OCI-LY7 (cell line): ENCODE results near the gene SYTL3. TPM values are rescaled to one million over a fixed set of nuclear protein-coding genes. Genes with fewer than 3 reads are reported as not detected.

Source experiments
- BruUV-seq: library from RNA; stranded (reverse); fragments of 400-500 nt; replicated peaks from 2 replicates; lab custom pipeline; 2021; lab: Mats Ljungman, UMichigan
- CTCF ChIA-PET: fragments of 300-600 bp; sonication (Branson Sonifier 250); formaldehyde crosslinking; loops from one replicate; lab custom pipeline; 2022; ENCODE audit warnings: antibody characterized with exemption; ENCODE audit not compliant: unreplicated experiment; lab: Charles Lee
- POLR2A ChIA-PET: fragments of 300-600 bp; sonication (Branson Sonifier 250); formaldehyde crosslinking; loops from one replicate; lab custom pipeline; 2022; ENCODE audit warnings: antibody characterized with exemption; lab: Charles Lee
- DNase-seq: peaks from one replicate; pipeline ENCODE4 v3.0.0-alpha.2; 2015; ENCODE audit warnings: low spot score
- H2AFZ ChIP-seq: fragments of 200-600 bp; sonication (generic), shearing (Covaris generic); 2 replicates; pipeline ENCODE4 v1.6.1; 2014; ENCODE audit warnings: mild to moderate bottlenecking, antibody characterized with exemption, low read length, moderate library complexity
- H3K27ac ChIP-seq: fragments of 200-600 bp; sonication (generic); 2 replicates; pipeline ENCODE4 v1.5.1; 2014; ENCODE audit warnings: mixed run types, low read depth, mild to moderate bottlenecking, moderate library complexity, low read length, inconsistent platforms; ENCODE audit not compliant: poor library complexity, severe bottlenecking
- H3K36me3 ChIP-seq: fragments of 200-600 bp; sonication (generic); 2 replicates; pipeline ENCODE4 v1.6.1; 2014; ENCODE audit warnings: mild to moderate bottlenecking, antibody characterized with exemption, low read length, moderate library complexity, mixed read lengths; ENCODE audit not compliant: insufficient read depth
- H3K4me1 ChIP-seq: fragments of 200-600 bp; sonication (generic); 2 replicates; pipeline ENCODE4 v1.5.1; 2014; ENCODE audit warnings: mild to moderate bottlenecking, low read length; ENCODE audit not compliant: insufficient read depth, poor library complexity, severe bottlenecking
- H3K4me2 ChIP-seq: fragments of 200-600 bp; sonication (generic); 2 replicates; pipeline ENCODE4 v1.6.1; 2014; ENCODE audit warnings: mild to moderate bottlenecking, low read length
- H3K4me3 ChIP-seq: fragments of 200-600 bp; sonication (generic); 2 replicates; pipeline ENCODE4 v1.5.1; 2014; ENCODE audit warnings: mild to moderate bottlenecking, low read depth, low read length; ENCODE audit not compliant: poor library complexity, severe bottlenecking
- H3K79me2 ChIP-seq: fragments of 200-600 bp; sonication (generic); 2 replicates; pipeline ENCODE4 v1.6.1; 2016; ENCODE audit warnings: low read depth, mild to moderate bottlenecking, low read length, moderate library complexity, mixed read lengths; ENCODE audit not compliant: insufficient read depth
- H3K9me2 ChIP-seq: fragments of 200-600 bp; sonication (generic); 2 replicates; pipeline ENCODE4 v1.6.1; 2016; ENCODE audit warnings: mild to moderate bottlenecking, low read length, mixed read lengths; ENCODE audit not compliant: insufficient read depth
- H3K9me3 ChIP-seq: fragments of 200-600 bp; sonication (generic); 2 replicates; pipeline ENCODE4 v1.6.1; 2014; ENCODE audit warnings: mild to moderate bottlenecking, mixed run types, low read length, mixed read lengths
- H4K20me1 ChIP-seq: fragments of 200-600 bp; sonication (generic); 2 replicates; pipeline ENCODE4 v1.6.1; 2014; ENCODE audit warnings: mild to moderate bottlenecking, antibody characterized with exemption, low read length, moderate library complexity, mixed read lengths; ENCODE audit not compliant: insufficient read depth
- EZH2phosphoT487 ChIP-seq: fragments of 200-600 bp; sonication (generic); IDR thresholded peaks from 2 replicates; pipeline ENCODE4 v1.6.1; 2018; ENCODE audit warnings: low read depth, borderline replicate concordance, mild to moderate bottlenecking, mixed run types, antibody characterized with exemption, low read length, moderate library complexity, mixed read lengths
- intact Hi-C: fragments of 100-400 bp; cut with micrococcal nuclease; formaldehyde crosslinking; loops from one replicate; pipeline ENCODE4 v1.10.0; 2022; ENCODE audit not compliant: unreplicated experiment
- total RNA-seq, 2 experiments: library from RNA; depleted of rRNA in 1 of 2; stranded (reverse); fragments of >200 nt in 1 of 2; shearing (Covaris generic) in 1 of 2; gene quantifications; 2 replicates each; pipeline ENCODE4 v1.2.3, GENCODE V29; 2014 to 2022
- TF ChIP-seq, protein P1 (sequence below): fragments of 200-600 bp; sonication (generic); conservative IDR thresholded peaks from 2 replicates; pipeline ENCODE4 v1.5.1; 2014; ENCODE audit warnings: mild to moderate bottlenecking, antibody characterized with exemption, low read length, moderate library complexity, mixed read lengths

Gene SYTL3
- total RNA-seq, 2 experiments from 2014 or later: 0.32 to 0.89 TPM

DNA sequence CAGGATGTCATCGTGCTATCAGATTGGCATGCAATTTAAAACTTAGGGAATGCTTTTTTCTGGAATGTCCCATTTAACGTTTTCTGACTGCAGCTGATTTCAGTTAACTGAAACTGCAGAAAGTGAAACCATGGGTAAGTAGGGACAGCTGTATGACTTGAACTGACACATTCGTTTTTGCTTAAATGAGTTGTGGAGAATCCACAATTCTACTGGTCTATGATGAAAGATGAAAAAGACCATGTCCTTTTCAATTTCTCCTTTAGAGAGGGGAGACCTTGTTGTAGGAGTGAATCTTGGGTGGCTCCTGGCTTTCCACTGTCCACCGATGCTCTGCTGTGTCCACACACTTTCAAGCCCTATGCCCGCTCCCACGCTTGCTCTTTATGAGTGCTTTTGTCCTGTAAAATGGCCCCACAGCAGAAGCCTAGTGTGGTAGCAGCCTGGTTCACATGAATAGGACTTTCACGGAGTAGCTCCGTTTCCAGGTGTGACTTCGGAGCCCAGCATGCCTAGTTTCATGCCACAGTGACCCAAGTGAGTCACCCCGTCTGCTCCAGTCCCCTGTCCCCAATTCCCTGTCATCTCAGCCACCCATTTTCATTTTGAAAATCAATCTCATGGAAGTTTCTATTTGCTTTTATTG, 27.2 kb upstream of the SYTL3 start:
- no peak for TF ChIP-seq EZH2phosphoT487
- TF ChIP-seq, protein P1, sequence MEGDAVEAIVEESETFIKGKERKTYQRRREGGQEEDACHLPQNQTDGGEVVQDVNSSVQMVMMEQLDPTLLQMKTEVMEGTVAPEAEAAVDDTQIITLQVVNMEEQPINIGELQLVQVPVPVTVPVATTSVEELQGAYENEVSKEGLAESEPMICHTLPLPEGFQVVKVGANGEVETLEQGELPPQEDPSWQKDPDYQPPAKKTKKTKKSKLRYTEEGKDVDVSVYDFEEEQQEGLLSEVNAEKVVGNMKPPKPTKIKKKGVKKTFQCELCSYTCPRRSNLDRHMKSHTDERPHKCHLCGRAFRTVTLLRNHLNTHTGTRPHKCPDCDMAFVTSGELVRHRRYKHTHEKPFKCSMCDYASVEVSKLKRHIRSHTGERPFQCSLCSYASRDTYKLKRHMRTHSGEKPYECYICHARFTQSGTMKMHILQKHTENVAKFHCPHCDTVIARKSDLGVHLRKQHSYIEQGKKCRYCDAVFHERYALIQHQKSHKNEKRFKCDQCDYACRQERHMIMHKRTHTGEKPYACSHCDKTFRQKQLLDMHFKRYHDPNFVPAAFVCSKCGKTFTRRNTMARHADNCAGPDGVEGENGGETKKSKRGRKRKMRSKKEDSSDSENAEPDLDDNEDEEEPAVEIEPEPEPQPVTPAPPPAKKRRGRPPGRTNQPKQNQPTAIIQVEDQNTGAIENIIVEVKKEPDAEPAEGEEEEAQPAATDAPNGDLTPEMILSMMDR: no peak
- H3K36me3 ChIP-seq: peaks cover 26% of the 10 kb centered on the region; the same call in 1 of the 2 replicates

DNA sequence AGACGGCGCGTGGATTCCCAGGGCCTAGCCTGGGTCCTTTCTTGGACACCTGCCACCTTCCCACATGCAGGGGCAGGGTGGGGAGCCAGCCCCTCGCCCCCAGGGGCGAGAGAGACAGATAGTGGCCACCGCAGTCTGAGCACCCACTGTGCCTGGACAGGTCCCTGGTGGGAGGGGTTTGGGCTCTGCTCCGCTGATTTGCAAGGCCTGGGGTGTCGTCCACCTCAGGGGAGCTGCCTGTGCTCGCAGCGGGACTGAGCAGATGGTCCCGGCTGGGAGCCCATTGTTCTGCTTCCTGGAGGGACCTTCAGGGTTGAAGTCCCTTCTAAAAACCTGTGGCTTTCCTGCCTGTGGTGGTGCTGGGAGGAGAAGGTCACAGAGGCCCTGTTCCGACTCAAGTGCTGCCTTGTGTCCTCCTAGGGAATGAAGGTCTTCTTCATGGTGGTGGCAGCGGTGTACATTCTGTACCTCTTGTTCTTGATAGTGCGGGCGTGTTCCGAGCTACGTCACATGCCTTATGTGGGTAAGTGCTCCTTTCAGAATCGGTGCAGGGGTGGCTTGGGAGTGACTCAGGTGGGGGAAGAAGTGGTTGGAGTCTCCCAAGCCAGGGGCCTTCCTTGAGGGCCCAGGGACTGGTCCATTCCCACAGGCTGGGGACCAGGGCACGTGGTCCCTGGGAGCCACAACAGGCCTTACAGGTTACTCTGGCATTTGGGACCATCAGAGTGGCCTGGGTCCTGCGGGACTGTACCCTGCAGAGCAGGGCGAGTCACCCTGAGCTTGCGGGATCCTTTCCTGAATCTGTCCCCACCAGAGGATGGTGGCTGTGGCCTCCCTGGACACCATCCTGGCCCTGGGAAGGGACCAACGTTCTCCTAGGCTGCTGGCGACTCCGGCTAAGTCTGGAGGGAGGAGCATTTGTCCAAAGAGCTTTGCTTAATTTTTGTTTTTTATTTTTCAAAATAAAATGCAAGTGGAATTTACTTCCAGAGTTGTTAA, 24.9 kb upstream of the SYTL3 start:
- H3K36me3 ChIP-seq: peaks cover 29% of the 10 kb centered on the region; the same call in 1 of the 2 replicates
- no peak overlapping the region for H3K4me2 ChIP-seq
- intact Hi-C loops: no loop called here
- no peak for TF ChIP-seq EZH2phosphoT487
- TF ChIP-seq, protein P1: no peak
- H4K20me1 ChIP-seq: no peaks in the 10 kb centered on the region
- no peak overlapping the region for H3K4me3 ChIP-seq
- BruUV-seq: no TSS peak
- H2AFZ ChIP-seq: no peak overlapping the region
- no peaks in the 10 kb centered on the region for H3K9me3 ChIP-seq
- no peaks in the 10 kb centered on the region for H3K79me2 ChIP-seq
- ChIA-PET CTCF (interaction anchor here (0.6 kb wide), 1 partner anchor 237 kb away, joined by 3 read pairs; no protein-coding TSS in a partner anchor), POLR2A (no interaction called here)
- no peak overlapping the region for H3K27ac ChIP-seq
- no peak for DNase-seq
- no peaks in the 10 kb centered on the region for H3K4me1 ChIP-seq
- no peaks in the 10 kb centered on the region for H3K9me2 ChIP-seq

More for the DNA sequence above, 27.2 kb upstream of the SYTL3 start:
- ChIA-PET CTCF (no interaction called here), POLR2A (interaction anchor here (1.0 kb wide), 1 partner anchor 75 kb away, joined by 3 read pairs; no protein-coding TSS in a partner anchor)
- H3K79me2 ChIP-seq: no peaks in the 10 kb centered on the region
- H3K4me2 ChIP-seq: no peak overlapping the region
- DNase-seq: no peak
- H3K9me3 ChIP-seq: no peaks in the 10 kb centered on the region
- intact Hi-C loops: no loop called here
- no peaks in the 10 kb centered on the region for H3K4me1 ChIP-seq
- H3K27ac ChIP-seq: no peak overlapping the region
- no peaks in the 10 kb centered on the region for H3K9me2 ChIP-seq
- no peaks in the 10 kb centered on the region for H4K20me1 ChIP-seq
- H3K4me3 ChIP-seq: no peak overlapping the region
- BruUV-seq: no TSS peak
- H2AFZ ChIP-seq: no peak overlapping the region
